ENCODE data around the gene NOC2L.
"Not testable (repeated sequence)": the region's sequence is repeated elsewhere in the genome, so short reads cannot be mapped to it uniquely, and the experiment has no call there.

Gene NOC2L

DNA sequence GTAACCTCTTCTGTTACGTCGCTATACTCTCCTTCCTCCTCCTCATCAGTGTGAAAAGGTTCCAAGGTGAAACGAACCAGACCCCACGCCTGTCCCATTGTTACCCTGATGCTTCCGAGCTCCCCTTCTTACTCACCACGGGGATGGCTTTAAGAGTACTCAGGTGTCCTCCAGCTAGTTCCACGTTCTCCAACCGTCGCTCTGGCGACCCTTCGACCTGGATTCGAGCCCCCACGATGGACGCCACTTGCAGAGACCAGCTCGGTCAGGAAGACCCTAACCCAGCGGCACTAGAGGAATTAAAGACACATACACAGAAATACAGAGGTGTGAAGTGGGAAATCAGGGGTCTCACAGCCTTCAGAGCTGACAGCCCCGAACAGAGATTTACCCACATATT lies 61.1 kb downstream of the NOC2L start:
- not testable (repeated sequence) for DNase-seq

GRCh38 chr1:897226-897625 lies 61.8 kb downstream of the NOC2L start:
- DNase-seq: no peak
